H1 (cell line): Measurements from ENCODE around the gene PXN. TPM values are rescaled to one million over a fixed set of nuclear protein-coding genes. Genes with fewer than 3 reads are reported as not detected.

Experiments used
- RFX5 ChIP-seq: IDR thresholded peaks from 2 replicates; pipeline ENCODE4 v1.6.1; 2011; ENCODE audit warnings: low read depth, low read length, improper control_type of control experiment, borderline replicate concordance
- SIN3A ChIP-seq, 2 experiments: IDR thresholded peaks in 1 of 2; conservative IDR thresholded peaks in 1 of 2; 2 replicates each; pipeline ENCODE4 v1.6.1; 2011 to 2012; ENCODE audit warnings: low read length in 2 of 2, improper control_type of control experiment in 1 of 2, low read depth in 1 of 2, mild to moderate bottlenecking in 1 of 2
- SP1 ChIP-seq: IDR thresholded peaks from 2 replicates; pipeline ENCODE4 v1.6.1; 2011; ENCODE audit warnings: low read depth, low read length
- polyA plus RNA-seq, 7 experiments: library from polyadenylated mRNA; depleted of rRNA in 3 of 7; stranded (reverse) in 5 of 7; unstranded in 2 of 7; fragments of >200 nt in 5 of 7; fragments of 200-250 nt in 2 of 7; gene quantifications; 1 replicate in 5 of 7; 2 replicates in 1 of 7; 4 replicates in 1 of 7; pipeline versions ENCODE4 v1.2.1 to v1.2.3, GENCODE V29; 2011 to 2013; ENCODE audit warnings: missing spikeins in 2 of 7, mixed read lengths in 2 of 7
- total RNA-seq: library from RNA; stranded (reverse); fragmentation: NEBNext Ultra II Directional; extraction: Animal tissue kit (Norgen Biotek cat#: 25700); gene quantifications from 2 replicates; pipeline ENCODE4 v1.2.1, GENCODE V29; 2021

Gene PXN
- total and polyA plus RNA-seq, 2 of the 8 experiments (the other 6 are each of a cell fraction or from before 2014, with no cell fraction given) = 51.0 to 105 TPM

- TF ChIP-seq RFX5 (no peak), SIN3A (conservative IDR thresholded peaks at IDR 0.05 in 1 of 2, IDR thresholded peaks at IDR 0.05 in 1 of 2; ENCODE audit: low read depth in 1 of 2, low read length in 2 of 2) (peak in 1 of 2 experiments; percentile 93; a peak in 2 of 4 replicates), SP1 (no peak)
These were observed 70.8 kb downstream of the PXN start, which contains the start of gene GCN1 (continued) for GRCh38 chr12:120194534-120195395.
